WI38 (cell line): ENCODE results near the gene MTUS2.

Experiments used
- H3K4me3 ChIP-seq: 2 replicates; pipeline ENCODE4 v1.5.1; 2011; ENCODE audit warnings: low read depth, mild to moderate bottlenecking, control low read depth, low read length
- CTCF ChIP-seq: IDR thresholded peaks from 2 replicates; pipeline ENCODE4 v1.5.1; 2012; ENCODE audit warnings: low read depth, mild to moderate bottlenecking, control low read depth, low read length

Gene MTUS2

GRCh38 chr13:29498426-29499040, 678.4 kb downstream of the MTUS2 start:
- TF ChIP-seq CTCF = no peak
- H3K4me3 ChIP-seq = no peak overlapping the region

GRCh38 chr13:29499506-29500165, 679.5 kb downstream of the MTUS2 start:
- TF ChIP-seq CTCF = no peak

DNA sequence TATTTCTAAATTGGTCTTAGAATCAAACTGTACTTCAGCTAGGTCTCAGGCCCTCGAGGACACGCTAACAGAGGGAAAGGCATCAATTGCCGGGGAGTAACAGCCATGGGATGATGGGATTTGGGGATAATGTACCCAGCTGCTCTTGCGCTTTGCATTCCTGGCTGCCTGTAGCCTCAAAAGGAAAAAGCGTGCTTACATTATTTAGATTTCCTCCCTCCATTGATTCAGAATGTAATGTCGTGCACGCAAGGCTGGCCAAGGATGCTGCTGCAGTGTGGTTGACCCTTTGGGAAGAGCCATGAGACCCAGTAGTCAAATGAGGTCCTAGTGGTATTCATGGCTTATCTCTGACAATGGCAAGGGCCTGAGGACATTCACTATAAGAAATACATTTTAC, 680.2 kb downstream of the MTUS2 start:
- no peak overlapping the region for H3K4me3 ChIP-seq
- TF ChIP-seq CTCF = no peak

More at GRCh38 chr13:29499506-29500165, 679.5 kb downstream of the MTUS2 start:
- H3K4me3 ChIP-seq = no peak overlapping the region

DNA sequence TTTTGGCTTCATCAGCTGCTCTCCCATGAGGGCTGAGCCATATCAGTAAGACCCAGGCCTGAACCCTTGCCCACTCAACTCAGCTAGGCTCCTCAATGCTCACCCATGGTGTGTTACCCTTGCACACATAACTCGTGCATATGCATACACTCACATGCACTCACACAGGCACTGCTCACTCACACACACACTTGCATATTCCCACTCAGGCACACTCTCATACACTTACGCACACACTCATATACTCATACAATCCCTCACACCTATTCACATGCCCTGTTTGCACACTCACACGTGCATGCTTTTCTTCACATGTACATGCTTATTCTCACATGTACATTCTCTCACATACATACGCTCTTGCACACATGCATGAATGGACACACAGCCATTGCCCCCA, 681.5 kb downstream of the MTUS2 start:
- no peak for TF ChIP-seq CTCF
- H3K4me3 ChIP-seq = no peak overlapping the region

- no peak overlapping the region for H3K4me3 ChIP-seq
- TF ChIP-seq CTCF = no peak
These were observed 682.4 kb downstream of the MTUS2 start for GRCh38 chr13:29502391-29503008.

GRCh38 chr13:29503041-29503837, 683.1 kb downstream of the MTUS2 start:
- TF ChIP-seq CTCF = no peak
- no peak overlapping the region for H3K4me3 ChIP-seq
